HG03060 (cell line): ENCODE measurements around the gene SPOCK1.

Experiments used
- ATAC-seq: cut with Tn5 transposase; IDR thresholded peaks from one replicate; pipeline ENCODE4 v1.9.1; 2021; ENCODE audit warnings: low read depth, moderate number of reproducible peaks; ENCODE audit not compliant: unreplicated experiment

The SPOCK1 gene

GRCh38 chr5:137095597-137095996, 403.5 kb downstream of the SPOCK1 start:
- no peak for ATAC-seq

- no peak for ATAC-seq
These were observed 406.3 kb downstream of the SPOCK1 start for GRCh38 chr5:137092831-137093230.

DNA sequence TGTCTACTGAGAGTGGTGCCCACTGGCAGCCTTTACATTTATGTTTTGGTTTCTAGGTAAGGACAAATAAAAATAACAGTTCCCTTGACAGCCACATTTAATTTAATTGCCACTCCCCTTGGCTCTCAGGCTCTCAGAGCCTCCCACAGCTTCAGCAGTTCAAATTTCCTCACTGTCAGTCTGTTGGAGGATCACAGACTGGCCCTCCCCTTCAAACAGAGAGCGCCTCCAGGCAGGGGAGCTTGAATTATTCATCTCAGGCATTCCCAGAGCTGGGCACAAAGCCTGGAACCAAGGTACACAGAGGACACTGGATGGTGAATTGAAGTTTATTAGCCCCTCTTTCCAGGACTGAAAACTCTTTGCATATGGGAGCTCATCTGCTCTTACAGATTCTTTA, 407.7 kb downstream of the SPOCK1 start:
- no peak for ATAC-seq

DNA sequence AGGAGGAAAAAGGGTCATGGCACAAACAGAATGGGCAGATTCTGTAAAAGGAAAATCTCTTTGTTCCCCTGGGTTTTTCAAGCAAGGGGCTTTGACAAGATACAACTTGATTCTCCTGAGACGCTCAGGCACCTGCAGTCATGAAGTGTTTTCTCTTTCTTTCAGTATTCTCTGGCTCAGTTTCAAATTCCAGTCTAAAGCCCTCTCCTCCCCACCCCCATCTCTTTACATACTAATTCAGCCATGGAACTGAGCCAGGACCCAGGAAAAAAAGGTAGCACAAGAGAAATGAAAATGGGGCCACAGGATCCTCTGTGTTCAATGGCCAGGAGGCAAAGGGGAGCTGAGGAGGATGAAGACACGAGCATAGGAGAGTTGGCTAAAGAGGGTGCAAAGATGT, 408.4 kb downstream of the SPOCK1 start:
- ATAC-seq = no peak

- ATAC-seq = no peak
These were observed 409.0 kb downstream of the SPOCK1 start for GRCh38 chr5:137090151-137090550.

- no peak for ATAC-seq
These were observed 411.0 kb downstream of the SPOCK1 start for GRCh38 chr5:137088175-137088574.

DNA sequence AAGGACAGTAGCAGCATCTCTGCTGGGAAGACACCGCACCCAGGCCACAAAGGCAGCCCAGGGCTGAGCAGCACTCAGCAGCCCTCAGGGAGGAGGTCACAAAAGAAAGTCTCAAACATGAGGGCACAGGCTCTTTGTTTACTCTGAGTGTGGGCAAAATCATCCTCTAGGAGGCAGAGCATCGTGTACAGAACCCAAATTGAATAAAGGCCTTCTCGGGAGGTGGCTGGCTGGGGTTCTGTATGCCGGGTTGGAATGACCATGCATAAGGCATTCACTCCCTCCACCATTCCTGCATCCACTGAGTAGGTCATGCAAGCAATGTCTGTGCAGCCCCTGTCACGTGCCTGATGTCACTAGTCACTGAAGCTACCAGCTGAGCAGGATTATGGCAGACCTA, 412.8 kb downstream of the SPOCK1 start:
- ATAC-seq = no peak

GRCh38 chr5:137085206-137085605, 413.9 kb downstream of the SPOCK1 start:
- no peak for ATAC-seq

GRCh38 chr5:137084016-137084415, 415.1 kb downstream of the SPOCK1 start:
- ATAC-seq = no peak

GRCh38 chr5:137082951-137083350, 416.2 kb downstream of the SPOCK1 start:
- no peak for ATAC-seq

DNA sequence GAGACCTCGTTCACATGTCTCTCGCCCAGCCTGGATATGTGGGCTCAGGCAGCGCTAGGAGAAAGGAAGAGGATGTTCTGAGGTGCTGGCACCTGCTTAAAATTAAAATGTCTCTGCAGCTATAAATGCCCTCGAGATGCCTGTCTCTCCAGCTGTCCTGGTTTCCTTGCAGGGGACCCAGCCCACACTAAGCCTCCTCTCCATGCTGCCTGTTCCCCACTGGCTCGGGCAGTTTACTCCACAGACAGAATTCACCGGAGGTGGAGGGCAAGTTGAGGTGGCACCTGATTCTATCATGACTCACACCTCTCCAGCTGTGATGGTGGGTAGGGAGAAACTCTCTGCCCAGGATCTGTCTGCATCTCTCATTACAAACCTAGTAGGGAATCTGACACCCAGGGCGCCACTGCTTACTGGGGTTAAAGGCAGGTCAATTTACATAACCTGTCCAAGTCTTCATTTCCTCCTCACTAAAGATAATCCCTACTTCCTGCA, 420.9 kb downstream of the SPOCK1 start:
- ATAC-seq = no peak

DNA sequence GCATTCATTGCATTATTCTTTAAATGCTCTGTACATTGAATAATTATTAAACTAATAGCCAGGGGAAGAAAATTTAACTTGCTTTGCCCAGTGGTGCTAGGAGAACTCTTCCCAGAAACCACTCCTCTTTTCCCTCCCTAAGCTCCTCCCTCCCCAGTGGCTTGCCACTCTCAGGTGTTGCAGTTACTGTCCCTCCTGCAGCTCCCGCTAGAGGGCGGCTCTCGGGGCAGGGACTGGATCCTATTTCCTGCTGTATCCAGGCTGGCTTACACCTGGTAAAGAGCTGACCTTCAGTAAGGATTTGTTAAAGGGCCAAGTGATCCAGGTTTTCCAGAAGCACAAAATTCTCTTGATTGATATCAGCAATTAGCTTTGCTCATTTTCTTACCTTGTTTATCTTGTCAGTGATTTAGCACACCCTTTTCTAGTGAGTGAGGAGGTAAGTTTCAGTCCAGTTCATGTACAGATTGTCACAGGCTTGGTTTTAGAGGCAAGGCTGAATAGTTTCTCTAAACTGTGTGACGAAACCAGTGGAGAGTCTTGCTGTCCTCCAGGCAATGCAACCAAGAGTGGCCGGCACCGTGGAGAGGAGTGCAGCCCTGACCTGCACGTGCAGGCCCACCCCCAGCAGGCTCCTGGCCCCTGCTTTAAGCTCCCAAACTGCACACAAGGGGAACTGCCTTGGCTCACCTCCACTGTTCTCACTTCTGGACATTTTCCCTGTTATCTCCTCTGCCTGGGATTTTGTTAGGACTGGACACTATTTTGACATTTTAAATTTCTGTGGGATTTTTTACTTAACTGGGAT, 423.8 kb downstream of the SPOCK1 start:
- ATAC-seq = no peak

GRCh38 chr5:137073189-137073588, 425.9 kb downstream of the SPOCK1 start:
- ATAC-seq = no peak

- peak; percentile 57 for ATAC-seq
These were observed 426.6 kb downstream of the SPOCK1 start for GRCh38 chr5:137072361-137073115.

GRCh38 chr5:137071931-137072330, 427.2 kb downstream of the SPOCK1 start:
- no peak for ATAC-seq

GRCh38 chr5:137071526-137071925, 427.6 kb downstream of the SPOCK1 start:
- no peak for ATAC-seq

DNA sequence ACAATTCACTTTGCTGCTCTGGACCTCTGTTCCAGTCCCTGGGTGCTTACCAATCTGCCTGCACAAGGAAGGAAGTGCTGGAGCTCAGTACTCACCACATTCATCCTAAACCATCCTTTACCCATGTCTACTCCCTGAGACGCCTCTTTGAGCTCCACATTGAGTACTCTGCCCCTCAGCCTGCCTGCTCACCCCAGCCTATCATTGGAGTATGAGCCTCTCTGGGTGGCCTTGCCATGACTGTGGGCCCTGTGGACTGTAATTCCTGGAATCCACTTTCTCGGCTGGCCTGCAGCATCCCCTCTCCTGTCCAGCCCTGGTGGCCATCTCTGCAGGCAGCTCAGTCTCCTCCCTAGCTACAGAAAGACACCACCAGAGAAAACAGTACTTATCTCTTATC, 428.6 kb downstream of the SPOCK1 start:
- no peak for ATAC-seq

DNA sequence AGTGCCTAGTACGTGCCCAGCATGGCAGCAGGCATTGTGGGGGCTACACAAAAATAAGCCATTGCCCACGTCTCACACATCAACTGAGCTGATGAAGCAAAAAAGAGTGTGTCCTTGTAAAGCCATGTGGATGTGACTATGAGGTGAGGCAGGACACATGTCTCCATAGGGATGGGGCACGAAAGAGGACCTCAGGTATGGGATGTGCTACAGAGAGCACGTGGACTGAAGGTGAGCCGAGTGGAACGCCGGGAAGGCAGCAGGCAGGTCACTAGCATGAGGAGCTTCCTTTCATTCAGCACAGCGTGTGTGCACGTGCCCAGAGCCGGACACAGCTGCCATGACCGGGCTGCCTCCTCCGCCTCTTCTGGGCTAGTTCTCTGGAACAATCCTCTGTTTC, 429.8 kb downstream of the SPOCK1 start:
- no peak for ATAC-seq

DNA sequence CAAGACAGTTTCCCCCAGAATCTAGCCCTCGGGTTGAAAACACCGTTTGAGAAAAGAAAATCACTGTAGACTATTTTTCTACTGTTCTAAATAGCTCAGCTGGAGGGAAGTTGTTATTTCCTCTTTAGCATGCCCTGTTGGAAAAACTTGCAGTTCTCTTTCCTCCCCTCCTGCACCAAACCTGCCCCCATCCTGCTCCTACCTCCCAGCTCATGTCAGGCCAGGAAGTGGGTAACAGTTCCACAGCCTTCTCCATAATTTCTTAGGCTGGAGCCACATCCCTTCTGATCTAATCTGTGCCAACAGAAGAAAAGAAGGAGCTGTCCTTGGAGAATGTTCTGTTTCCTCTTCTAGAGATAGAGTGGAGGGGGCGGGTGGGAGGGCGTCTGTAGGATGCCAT, 437.7 kb downstream of the SPOCK1 start:
- no peak for ATAC-seq

- no peak for ATAC-seq
These were observed 441.0 kb downstream of the SPOCK1 start for GRCh38 chr5:137058089-137058488.

- ATAC-seq = no peak
These were observed 442.4 kb downstream of the SPOCK1 start for GRCh38 chr5:137056676-137057075.
